ENCODE results near the gene TMEM236. TPM values are rescaled to one million over a fixed set of nuclear protein-coding genes. Genes with fewer than 3 reads are reported as not detected.

The TMEM236 gene
- total and polyA plus RNA-seq, 4 donors, result 0.37 to 2.1 (median 0.70) TPM

DNA sequence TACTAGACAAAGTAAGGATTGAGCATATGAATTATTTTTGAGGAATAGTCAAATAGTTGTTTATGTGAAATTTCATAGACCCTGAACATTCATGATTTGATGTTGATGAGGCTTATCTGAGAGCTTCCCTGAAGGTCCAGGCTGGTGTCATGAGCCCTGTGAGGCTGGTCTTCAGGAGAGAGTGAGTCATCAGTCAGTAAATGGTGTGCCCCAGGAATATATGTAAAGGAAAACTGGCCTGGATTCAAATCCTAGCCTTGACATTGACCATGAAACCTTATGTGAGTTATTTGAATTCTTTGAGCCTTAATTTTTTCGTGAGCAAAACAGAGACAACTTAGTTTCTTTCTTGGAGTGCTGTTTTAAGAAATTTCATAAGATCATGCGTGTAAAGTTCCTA is 6.2 kb downstream of the TMEM236 start:
- no peak for DNase-seq
- WGBS, 2 donors, result 94 to 97% methylated on average over 2 of the region's 2 CpGs
- Histone ChIP-seq H3K4me3 (no peak overlapping the region), H3K36me3 (ENCODE audit: control insufficient read depth in 4 of 4, insufficient read depth in 4 of 4, low read length in 4 of 4) (no peaks in the 10 kb centered on the region), H3K27me3 (ENCODE audit: control insufficient read depth in 3 of 3, insufficient read depth in 3 of 3, low read length in 2 of 3) (no peaks in the 10 kb centered on the region), H3K4me1 (ENCODE audit: control insufficient read depth in 5 of 5, insufficient read depth in 5 of 5, low read length in 5 of 5) (no peaks in the 10 kb centered on the region), H3K9ac (ENCODE audit: insufficient read depth in 1 of 2, low read length in 2 of 2) (no peak overlapping the region), H3K9me3 (ENCODE audit: control insufficient read depth in 4 of 4, insufficient read depth in 3 of 4, low read length in 3 of 4) (no peaks in the 10 kb centered on the region), H3K27ac (ENCODE audit: low read depth in 1 of 2, low read length in 1 of 2) (no peak overlapping the region)
- TF ChIP-seq, protein P1, sequence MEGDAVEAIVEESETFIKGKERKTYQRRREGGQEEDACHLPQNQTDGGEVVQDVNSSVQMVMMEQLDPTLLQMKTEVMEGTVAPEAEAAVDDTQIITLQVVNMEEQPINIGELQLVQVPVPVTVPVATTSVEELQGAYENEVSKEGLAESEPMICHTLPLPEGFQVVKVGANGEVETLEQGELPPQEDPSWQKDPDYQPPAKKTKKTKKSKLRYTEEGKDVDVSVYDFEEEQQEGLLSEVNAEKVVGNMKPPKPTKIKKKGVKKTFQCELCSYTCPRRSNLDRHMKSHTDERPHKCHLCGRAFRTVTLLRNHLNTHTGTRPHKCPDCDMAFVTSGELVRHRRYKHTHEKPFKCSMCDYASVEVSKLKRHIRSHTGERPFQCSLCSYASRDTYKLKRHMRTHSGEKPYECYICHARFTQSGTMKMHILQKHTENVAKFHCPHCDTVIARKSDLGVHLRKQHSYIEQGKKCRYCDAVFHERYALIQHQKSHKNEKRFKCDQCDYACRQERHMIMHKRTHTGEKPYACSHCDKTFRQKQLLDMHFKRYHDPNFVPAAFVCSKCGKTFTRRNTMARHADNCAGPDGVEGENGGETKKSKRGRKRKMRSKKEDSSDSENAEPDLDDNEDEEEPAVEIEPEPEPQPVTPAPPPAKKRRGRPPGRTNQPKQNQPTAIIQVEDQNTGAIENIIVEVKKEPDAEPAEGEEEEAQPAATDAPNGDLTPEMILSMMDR (IDR thresholded peaks at IDR 0.05; ENCODE audit: control extremely low read depth, extremely low read depth), result no peak
- no peak for ATAC-seq (ENCODE audit: insufficient read depth, low FRiP score)

- Histone ChIP-seq H3K9ac (ENCODE audit: insufficient read depth in 1 of 2, low read length in 2 of 2) (no peak overlapping the region), H3K27ac (ENCODE audit: low read depth in 1 of 2, low read length in 1 of 2) (no peak overlapping the region), H3K4me1 (ENCODE audit: control insufficient read depth in 5 of 5, insufficient read depth in 5 of 5, low read length in 5 of 5) (no peaks in the 10 kb centered on the region), H3K36me3 (ENCODE audit: control insufficient read depth in 4 of 4, insufficient read depth in 4 of 4, low read length in 4 of 4) (no peaks in the 10 kb centered on the region), H3K9me3 (ENCODE audit: control insufficient read depth in 4 of 4, insufficient read depth in 3 of 4, low read length in 3 of 4) (no peaks in the 10 kb centered on the region), H3K4me3 (no peak overlapping the region), H3K27me3 (ENCODE audit: control insufficient read depth in 3 of 3, insufficient read depth in 3 of 3, low read length in 2 of 3) (no peaks in the 10 kb centered on the region)
- no peak for ATAC-seq (ENCODE audit: insufficient read depth, low FRiP score)
- TF ChIP-seq, protein P1 (IDR thresholded peaks at IDR 0.05; ENCODE audit: control extremely low read depth, extremely low read depth), result no peak
- DNase-seq, result peak in 1 of 3 donors; percentile 36
Observed at GRCh38 chr10:17758896-17759295, 6.9 kb downstream of the TMEM236 start.

DNA sequence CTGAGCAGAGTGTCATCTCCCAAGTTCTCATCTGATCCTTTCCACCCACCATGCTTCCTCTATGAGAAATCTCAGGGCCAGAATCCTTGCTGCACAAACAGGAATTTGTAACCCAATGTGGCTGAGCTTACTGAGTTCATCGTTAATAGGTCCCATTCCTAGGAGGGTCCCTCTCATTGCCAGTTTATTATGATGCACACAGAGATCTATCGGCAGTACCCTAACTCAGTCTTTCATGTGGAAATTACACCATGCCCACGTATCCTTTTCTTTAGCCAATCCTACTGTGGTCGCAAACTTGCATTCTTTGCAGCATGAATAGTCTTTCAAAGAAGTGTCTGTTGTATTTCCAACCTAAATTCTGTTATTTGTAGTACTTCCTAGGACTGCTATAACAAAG is 12.1 kb downstream of the TMEM236 start:
- Histone ChIP-seq H3K27me3 (ENCODE audit: control insufficient read depth in 3 of 3, insufficient read depth in 3 of 3, low read length in 2 of 3) (peaks cover 0 to 2% (median 0%) of the 10 kb centered on the region in 3 donors), H3K27ac (ENCODE audit: low read depth in 1 of 2, low read length in 1 of 2) (no peak overlapping the region), H3K9ac (ENCODE audit: insufficient read depth in 1 of 2, low read length in 2 of 2) (no peak overlapping the region), H3K9me3 (ENCODE audit: control insufficient read depth in 4 of 4, insufficient read depth in 3 of 4, low read length in 3 of 4) (peaks cover 0 to 3% (median under 1%) of the 10 kb centered on the region in 4 donors), H3K4me1 (ENCODE audit: control insufficient read depth in 5 of 5, insufficient read depth in 5 of 5, low read length in 5 of 5) (peaks cover 0 to 2% (median 0%) of the 10 kb centered on the region in 5 donors), H3K4me3 (no peak overlapping the region), H3K36me3 (ENCODE audit: control insufficient read depth in 4 of 4, insufficient read depth in 4 of 4, low read length in 4 of 4) (no peaks in the 10 kb centered on the region)
- TF ChIP-seq, protein P1 (IDR thresholded peaks at IDR 0.05; ENCODE audit: control extremely low read depth, extremely low read depth), result no peak
- no peak for DNase-seq
- 75 to 84% methylated on average over 4 of the region's 4 CpGs for WGBS, 2 donors
- no peak for ATAC-seq (ENCODE audit: insufficient read depth, low FRiP score)

DNA sequence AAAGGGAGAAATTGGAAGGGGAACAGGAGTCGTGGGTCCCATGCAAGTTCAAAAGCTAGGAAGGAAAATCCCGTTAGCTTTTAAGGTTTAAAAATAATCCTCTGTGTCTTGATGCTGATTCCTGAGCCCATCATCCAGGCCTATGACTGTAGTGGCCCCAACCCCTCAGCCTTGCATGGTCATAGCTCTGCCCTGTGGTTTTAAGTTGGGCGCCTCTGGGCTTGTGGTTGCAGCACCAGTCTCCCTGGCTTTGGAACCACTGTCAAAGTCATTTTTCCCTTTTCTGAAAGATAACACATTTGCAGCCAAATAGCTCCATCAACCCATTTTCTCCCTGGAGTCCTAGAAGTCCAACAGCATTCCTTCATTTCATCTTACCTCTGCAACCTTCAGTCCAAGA is 13.6 kb downstream of the TMEM236 start:
- H3K4me1 ChIP-seq (ENCODE audit: control insufficient read depth in 5 of 5, insufficient read depth in 5 of 5, low read length in 5 of 5), result peaks cover 0 to 2% (median 0%) of the 10 kb centered on the region in 5 donors
- DNase-seq, result no peak
- WGBS, 2 donors, result 68 to 75% methylated on average over 3 of the region's 3 CpGs
- peaks cover 0 to 3% (median under 1%) of the 10 kb centered on the region in 4 donors for H3K9me3 ChIP-seq (ENCODE audit: control insufficient read depth in 4 of 4, insufficient read depth in 3 of 4, low read length in 3 of 4)
- H3K27ac ChIP-seq (ENCODE audit: low read depth in 1 of 2, low read length in 1 of 2), result no peak overlapping the region
- no peaks in the 10 kb centered on the region for H3K36me3 ChIP-seq (ENCODE audit: control insufficient read depth in 4 of 4, insufficient read depth in 4 of 4, low read length in 4 of 4)
- peaks cover 0 to 2% (median 0%) of the 10 kb centered on the region in 3 donors for H3K27me3 ChIP-seq (ENCODE audit: control insufficient read depth in 3 of 3, insufficient read depth in 3 of 3, low read length in 2 of 3)
- H3K4me3 ChIP-seq, result no peak overlapping the region
- H3K9ac ChIP-seq (ENCODE audit: insufficient read depth in 1 of 2, low read length in 2 of 2), result no peak overlapping the region
- TF ChIP-seq, protein P1 (IDR thresholded peaks at IDR 0.05; ENCODE audit: control extremely low read depth, extremely low read depth), result no peak
- ATAC-seq (ENCODE audit: insufficient read depth, low FRiP score), result no peak

All from lung (tissue), 12 donors.